ENCODE results near the gene SOWAHC. TPM values are rescaled to one million over a fixed set of nuclear protein-coding genes. Genes with fewer than 3 reads are reported as not detected.
A peak's percentile ranks its signal among the peaks of the same experiment; 100 is the strongest.
"Not testable (repeated sequence)": the region's sequence is repeated elsewhere in the genome, so short reads cannot be mapped to it uniquely, and the experiment has no call there.

Gene SOWAHC
- total RNA-seq, 1 donor from 2014 or later = 3.2 TPM

- DNase-seq (ENCODE audit: low read depth) = no peak
Observed at GRCh38 chr2:109615637-109616144, 1.5 kb downstream of the SOWAHC start.

DNA sequence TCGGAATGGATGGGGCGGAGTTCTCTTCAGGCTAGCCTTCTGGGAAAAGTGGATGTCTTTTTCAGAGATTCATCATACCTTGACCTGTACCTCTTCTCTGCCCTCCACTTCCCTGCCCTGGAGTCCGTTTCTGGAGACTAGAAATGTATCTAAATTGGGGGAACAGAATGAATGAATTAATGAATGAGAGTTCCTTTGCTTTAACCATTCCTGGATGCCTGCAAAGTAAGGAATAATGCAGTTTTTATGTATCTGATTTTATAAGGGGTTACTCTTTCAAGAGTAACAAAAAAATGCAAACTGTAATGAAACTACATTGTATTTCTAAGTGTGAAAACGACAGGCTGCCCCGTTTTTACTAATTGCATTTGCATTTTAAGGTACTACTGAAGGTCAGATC, 2.0 kb downstream of the SOWAHC start:
- no peak for DNase-seq (ENCODE audit: low read depth)

GRCh38 chr2:109619032-109619615, 5.0 kb downstream of the SOWAHC start:
- DNase-seq (ENCODE audit: low read depth) = no peak

- DNase-seq (ENCODE audit: low read depth) = peak; percentile 24
Observed at GRCh38 chr2:109623297-109623696, 9.1 kb downstream of the SOWAHC start.

DNA sequence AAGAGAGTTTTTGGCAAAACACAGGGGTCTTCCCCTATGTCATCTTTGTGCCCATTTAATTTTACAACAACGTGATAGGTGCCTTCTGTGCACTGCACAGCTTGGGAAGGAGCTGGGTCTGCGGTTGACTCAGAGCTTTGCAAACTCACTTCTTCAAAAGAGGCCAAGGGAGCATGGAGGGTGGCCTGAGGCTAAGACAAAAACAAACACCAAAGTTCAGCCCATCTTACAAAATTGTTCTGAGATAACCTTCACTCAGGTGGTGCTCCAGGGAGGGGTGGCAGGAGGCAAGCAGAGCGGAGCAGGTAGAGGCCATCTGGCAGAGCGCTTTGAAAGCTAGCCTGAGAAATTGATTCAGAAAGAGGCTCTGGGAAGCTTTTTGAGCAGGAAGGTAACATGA, 9.8 kb downstream of the SOWAHC start:
- DNase-seq (ENCODE audit: low read depth) = no peak

DNA sequence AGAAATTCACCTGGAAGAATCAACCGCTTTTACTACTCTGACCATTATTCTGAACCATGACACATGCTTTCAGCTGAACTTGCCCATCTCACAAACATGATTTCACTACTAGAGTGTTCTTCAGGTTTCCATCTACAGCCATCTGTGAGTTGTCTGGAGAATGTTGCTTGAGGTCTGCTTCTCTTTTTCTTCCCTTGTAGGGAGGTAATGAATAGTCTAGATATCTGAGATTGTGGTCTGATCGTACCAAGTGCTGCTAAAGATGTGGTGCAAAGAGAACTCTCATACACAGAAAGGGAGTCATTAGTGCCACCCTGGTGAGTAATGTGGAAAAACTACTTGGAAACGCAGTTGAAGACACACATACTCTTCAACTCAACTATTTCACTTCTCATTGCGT, 10.2 kb downstream of the SOWAHC start:
- no peak for DNase-seq (ENCODE audit: low read depth)

GRCh38 chr2:109628321-109628720, 14.2 kb downstream of the SOWAHC start:
- DNase-seq (ENCODE audit: low read depth) = not testable (repeated sequence)

DNA sequence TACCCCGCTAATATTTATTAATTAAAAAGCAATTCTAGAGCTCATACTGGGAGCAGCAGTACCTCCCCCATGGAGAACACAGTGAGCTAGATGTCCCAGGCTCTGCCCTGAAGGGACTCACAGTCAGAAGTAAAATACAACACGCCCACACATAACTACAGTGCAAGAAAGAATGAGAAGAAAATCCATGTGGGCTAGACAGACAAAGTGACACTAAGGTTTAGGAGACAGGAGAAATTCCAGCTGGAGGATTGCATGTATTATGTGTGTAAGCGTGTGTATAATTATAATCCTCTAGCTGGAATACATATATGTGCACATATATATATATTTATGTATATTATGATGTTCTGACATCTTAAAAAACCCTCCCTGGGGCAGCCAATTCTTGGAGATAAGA, 15.7 kb downstream of the SOWAHC start:
- DNase-seq (ENCODE audit: low read depth) = no peak

GRCh38 chr2:109630441-109631430, 16.6 kb downstream of the SOWAHC start:
- no peak for DNase-seq (ENCODE audit: low read depth)

GRCh38 chr2:109631741-109632140, 17.6 kb downstream of the SOWAHC start:
- no peak for DNase-seq (ENCODE audit: low read depth)

GRCh38 chr2:109632158-109632789, 18.1 kb downstream of the SOWAHC start:
- DNase-seq (ENCODE audit: low read depth) = no peak

DNA sequence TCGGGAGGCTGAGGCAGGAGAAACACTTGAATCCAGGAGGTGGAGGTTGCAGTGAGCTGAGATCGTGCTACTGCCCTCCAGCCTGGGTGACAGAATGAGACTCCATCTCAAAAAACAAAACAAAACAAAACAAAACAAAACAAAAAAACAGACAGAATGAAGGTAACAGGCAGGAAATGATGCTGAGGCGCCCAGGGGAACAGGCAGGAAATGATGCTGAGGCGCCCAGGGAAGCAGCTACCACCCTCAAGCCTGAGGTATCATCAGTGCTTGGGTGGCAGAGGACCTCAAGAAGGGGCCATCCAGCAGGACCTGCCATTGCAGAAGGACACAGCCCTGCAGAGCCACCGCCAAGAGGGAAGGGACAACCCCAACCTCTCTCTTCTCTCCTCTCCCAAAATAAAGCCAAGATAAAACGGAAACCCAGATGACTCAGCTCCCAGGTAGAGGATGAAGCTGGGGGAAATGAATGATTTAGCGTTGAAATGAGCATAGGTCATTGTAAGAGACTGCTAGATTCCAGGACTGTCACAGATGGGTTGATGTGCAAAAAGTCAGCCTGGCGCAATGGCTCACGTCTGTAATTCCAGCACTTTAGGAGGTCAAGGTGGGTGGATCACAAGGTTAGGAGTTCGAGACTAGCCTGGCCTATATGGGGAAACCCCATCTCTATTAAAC, 19.3 kb downstream of the SOWAHC start:
- no peak for DNase-seq (ENCODE audit: low read depth)

GRCh38 chr2:109635426-109636304, 21.5 kb downstream of the SOWAHC start:
- no peak for DNase-seq (ENCODE audit: low read depth)

DNA sequence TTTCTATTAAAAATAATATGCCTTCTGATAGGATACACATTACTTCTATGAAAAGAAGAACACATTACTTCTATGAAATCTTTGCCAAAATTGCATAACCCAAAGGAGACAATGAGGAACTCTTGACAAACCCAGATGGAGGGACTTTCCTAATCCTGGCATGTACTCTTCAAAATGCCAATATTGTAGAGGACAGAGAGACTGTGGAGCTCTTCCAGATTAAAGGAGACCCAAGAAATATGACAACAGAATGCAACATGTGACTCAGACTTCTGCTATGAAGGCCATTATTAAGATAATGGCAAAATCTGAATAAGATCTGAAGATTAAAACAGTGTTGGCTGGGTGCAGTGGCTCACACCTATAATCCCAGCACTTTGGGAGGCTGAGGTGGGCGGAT, 22.2 kb downstream of the SOWAHC start:
- no peak for DNase-seq (ENCODE audit: low read depth)

DNA sequence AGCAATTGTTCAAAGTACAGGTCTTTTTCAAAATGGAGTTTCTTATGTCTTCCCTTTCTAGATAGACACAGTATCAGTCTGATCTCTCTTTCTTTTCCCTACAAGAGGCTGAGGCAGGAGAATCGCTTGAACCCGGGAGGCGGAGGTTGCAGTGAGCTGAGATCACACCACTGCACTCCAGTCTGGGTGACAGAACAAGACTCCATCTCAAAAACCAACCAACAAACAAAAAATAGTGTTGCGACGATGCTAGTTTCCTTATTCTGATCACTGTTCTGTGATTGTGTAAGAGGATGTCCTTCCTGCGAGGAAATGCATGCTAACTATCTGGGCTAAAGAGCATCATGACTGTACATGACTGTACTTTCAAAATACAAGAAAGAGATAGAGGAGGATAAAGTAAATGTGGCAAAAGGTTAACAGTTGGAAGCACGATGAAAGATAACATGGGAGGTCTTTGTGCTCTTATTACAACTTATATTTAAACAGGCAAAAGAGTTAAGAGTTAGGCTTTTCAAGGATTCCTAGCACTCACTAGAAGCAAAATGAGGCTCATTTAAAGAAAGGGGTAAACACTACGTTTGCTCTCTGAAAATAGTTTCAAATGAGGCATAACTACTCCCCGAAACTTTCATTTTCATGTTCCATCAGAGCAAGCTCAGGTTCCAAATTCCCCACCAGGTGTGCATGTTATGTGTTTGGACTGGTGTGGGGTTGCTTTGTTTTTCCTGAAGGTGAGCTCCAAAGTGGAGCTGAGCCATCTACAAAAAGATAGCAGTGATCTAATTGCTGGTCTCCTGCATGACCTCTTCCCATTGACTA, 23.8 kb downstream of the SOWAHC start:
- DNase-seq (ENCODE audit: low read depth) = no peak

DNA sequence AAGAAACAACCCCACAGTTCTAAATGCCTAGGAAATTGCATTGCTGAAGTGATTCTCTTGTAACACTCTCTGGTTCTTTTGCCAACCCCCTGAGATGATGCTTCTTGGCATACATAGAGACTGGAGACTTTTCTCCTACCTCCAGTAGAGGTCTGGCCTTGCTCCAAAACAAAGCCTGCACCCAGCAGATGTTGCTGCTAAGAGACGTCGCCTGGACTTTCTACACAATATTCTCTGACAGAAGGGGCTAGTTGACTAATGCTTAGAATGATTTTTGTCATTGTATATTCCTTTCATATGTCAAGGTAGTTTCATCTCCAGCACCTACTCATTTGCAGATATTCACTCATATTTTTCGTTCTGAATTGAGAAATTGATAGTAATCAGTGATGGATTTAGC, 24.6 kb downstream of the SOWAHC start:
- no peak for DNase-seq (ENCODE audit: low read depth)

DNA sequence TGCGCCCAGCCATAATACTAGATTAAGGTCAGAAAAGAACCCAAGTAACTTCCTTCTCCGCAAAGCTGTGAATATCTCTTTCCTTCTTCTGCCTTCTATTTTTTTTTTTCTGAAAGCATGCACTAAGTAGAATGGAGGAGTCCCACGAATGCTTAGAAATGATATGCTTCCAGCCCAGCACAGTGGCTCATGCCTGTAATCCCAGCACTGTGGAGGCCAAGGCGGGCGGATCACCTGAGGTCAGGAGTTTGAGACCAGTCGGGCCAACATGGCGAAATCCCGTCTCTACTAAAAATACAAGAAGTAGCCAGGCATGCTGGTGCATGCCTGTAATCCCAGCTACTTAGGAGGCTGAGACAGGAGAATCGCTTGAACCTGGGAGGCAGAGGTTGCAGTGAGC, 25.8 kb downstream of the SOWAHC start:
- not testable (repeated sequence) for DNase-seq (ENCODE audit: low read depth)

DNA sequence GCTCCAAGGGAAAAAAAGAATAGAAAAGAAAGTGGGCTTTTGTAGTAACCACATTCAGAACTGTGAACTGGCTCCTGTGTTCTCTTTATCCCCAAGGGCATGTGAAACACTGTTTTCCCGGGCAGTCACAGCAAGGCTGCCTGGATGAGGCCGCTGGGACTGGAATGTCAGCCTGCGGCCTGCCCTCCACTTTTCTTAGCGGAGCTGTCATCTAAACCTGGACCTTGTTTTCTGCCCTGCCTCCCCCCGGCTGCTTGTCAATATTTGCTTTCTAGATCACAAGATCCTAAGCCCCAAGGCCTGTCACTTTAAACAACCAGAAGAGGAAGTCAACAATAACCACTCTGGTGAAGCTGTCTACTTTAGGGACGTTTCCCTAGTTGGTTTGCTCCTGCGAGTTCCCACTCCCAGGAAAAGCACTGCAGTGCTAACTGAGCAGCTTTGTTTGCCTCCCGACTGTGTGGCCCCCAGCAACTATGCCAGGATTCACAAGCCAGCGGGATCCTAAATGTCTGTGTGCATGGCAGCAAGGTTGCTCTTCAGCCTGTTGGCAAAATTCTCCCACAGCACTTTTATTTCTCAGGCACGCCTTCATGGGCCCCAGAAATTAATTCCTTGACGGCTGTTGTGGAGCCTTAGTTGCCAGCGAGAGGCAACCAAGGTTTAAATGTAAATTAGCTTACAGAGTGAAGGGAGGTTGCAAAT, 30.6 kb downstream of the SOWAHC start:
- DNase-seq (ENCODE audit: low read depth) = no peak

Data from myocyte (in vitro differentiated cells).